CD14-positive monocyte (primary cell): ENCODE measurements around the gene PERCC1. TPM values are rescaled to one million over a fixed set of nuclear protein-coding genes. Genes with fewer than 3 reads are reported as not detected.

Experiments
- DNase-seq, 3 donors: peaks; one replicate each; pipeline ENCODE4 v3.0.0-alpha.2; 2011 to 2022
- H2AFZ ChIP-seq: 2 replicates; pipeline ENCODE4 v1.6.0; 2012; ENCODE audit warnings: mild to moderate bottlenecking, low read depth, low read length, inconsistent platforms; ENCODE audit not compliant: insufficient read depth, poor library complexity, severe bottlenecking
- H3K27ac ChIP-seq, 2 donors: 1 replicate in 1 of 2; 2 replicates in 1 of 2; pipeline ENCODE4 v1.5.1; 2012 to 2013; ENCODE audit warnings: low read length in 2 of 2, control low read depth in 1 of 2, inconsistent platforms in 1 of 2, low read depth in 1 of 2, mild to moderate bottlenecking in 1 of 2
- H3K27me3 ChIP-seq, 2 donors: one replicate each; pipeline versions ENCODE4 v1.6.0 to v1.6.1; 2011 to 2013; ENCODE audit warnings: low read length in 2 of 2; ENCODE audit not compliant: control insufficient read depth in 2 of 2, insufficient read depth in 2 of 2
- H3K36me3 ChIP-seq, 2 donors: replicated peaks in 1 of 2; 1 replicate in 1 of 2; 2 replicates in 1 of 2; pipeline versions ENCODE4 v1.5.1 to v1.6.1; 2012 to 2013; ENCODE audit warnings: low read length in 2 of 2, control low read depth in 1 of 2, inconsistent platforms in 1 of 2, mild to moderate bottlenecking in 1 of 2; ENCODE audit not compliant: insufficient read depth in 2 of 2, control insufficient read depth in 1 of 2
- H3K4me1 ChIP-seq, 2 donors: 1 replicate in 1 of 2; 2 replicates in 1 of 2; pipeline versions ENCODE4 v1.5.1 to v1.6.1; 2012 to 2013; ENCODE audit warnings: low read length in 2 of 2, control low read depth in 1 of 2, inconsistent platforms in 1 of 2, mild to moderate bottlenecking in 1 of 2, moderate library complexity in 1 of 2; ENCODE audit not compliant: insufficient read depth in 2 of 2, control insufficient read depth in 1 of 2
- H3K4me2 ChIP-seq: replicated peaks from 2 replicates; pipeline ENCODE3; 2012; ENCODE audit warnings: low read length, moderate library complexity, mild to moderate bottlenecking; ENCODE audit not compliant: poor library complexity, severe bottlenecking; ENCODE audit errors: extremely low read depth
- H3K4me3 ChIP-seq, 3 experiments: fragments of 200-600 bp in 1 of 3; sonication (generic) in 1 of 3; replicated peaks in 1 of 3; 1 replicate in 2 of 3; 2 replicates in 1 of 3; pipeline ENCODE4 v1.5.1; 2011 to 2013; ENCODE audit warnings: low read length in 3 of 3, mild to moderate bottlenecking in 3 of 3, control low read depth in 2 of 3, low read depth in 2 of 3, inconsistent platforms in 1 of 3, moderate library complexity in 1 of 3
- H3K79me2 ChIP-seq: 2 replicates; pipeline ENCODE4 v1.6.0; 2012; ENCODE audit warnings: mild to moderate bottlenecking, control low read depth, inconsistent platforms, low read length, moderate library complexity; ENCODE audit not compliant: insufficient read depth
- H3K9ac ChIP-seq: 2 replicates; pipeline ENCODE4 v1.6.0; 2017; ENCODE audit warnings: low read length, mild to moderate bottlenecking; ENCODE audit not compliant: insufficient read depth, poor library complexity, severe bottlenecking
- H3K9me3 ChIP-seq, 2 donors: replicated peaks in 1 of 2; 1 replicate in 1 of 2; 2 replicates in 1 of 2; pipeline versions ENCODE4 v1.5.1 to v1.6.1; 2012 to 2013; ENCODE audit warnings: low read length in 2 of 2, control low read depth in 1 of 2; ENCODE audit not compliant: control insufficient read depth in 1 of 2, insufficient read depth in 1 of 2
- H4K20me1 ChIP-seq: 2 replicates; pipeline ENCODE4 v1.6.0; 2012; ENCODE audit warnings: mild to moderate bottlenecking, low read length, control low read depth, moderate library complexity; ENCODE audit not compliant: insufficient read depth
- H3K27ac Mint-ChIP-seq, 7 donors: one replicate each; pipeline ENCODE4 v1.8.0; 2020; ENCODE audit warnings: mild to moderate bottlenecking in 7 of 7, mixed read lengths in 7 of 7, moderate library complexity in 6 of 7, inconsistent platforms in 2 of 7
- H3K27me3 Mint-ChIP-seq, 3 donors: one replicate each; pipeline ENCODE4 v1.8.0; 2021 to 2022; ENCODE audit warnings: low read depth in 3 of 3, mild to moderate bottlenecking in 3 of 3, mixed read lengths in 3 of 3, moderate library complexity in 3 of 3, inconsistent platforms in 1 of 3
- H3K36me3 Mint-ChIP-seq, 2 donors: one replicate each; pipeline ENCODE4 v1.8.0; 2020; ENCODE audit warnings: mixed read lengths in 2 of 2, inconsistent platforms in 1 of 2, mild to moderate bottlenecking in 1 of 2
- H3K4me1 Mint-ChIP-seq: one replicate; pipeline ENCODE4 v1.8.0; 2020; ENCODE audit warnings: mild to moderate bottlenecking, mixed read lengths
- H3K4me3 Mint-ChIP-seq, 2 donors: one replicate each; pipeline ENCODE4 v1.8.0; 2020; ENCODE audit warnings: mild to moderate bottlenecking in 2 of 2, mixed read lengths in 2 of 2, moderate library complexity in 1 of 2
- H3K9me3 Mint-ChIP-seq, 7 donors: one replicate each; pipeline ENCODE4 v1.8.0; 2020 to 2022; ENCODE audit warnings: mixed read lengths in 7 of 7, mild to moderate bottlenecking in 6 of 7, moderate library complexity in 6 of 7, inconsistent platforms in 2 of 7
- WGBS: methylation state at CpG from one replicate; pipeline ENCODE4 v1.1.5; 2013; ENCODE audit warnings: missing lambda C conversion rate; ENCODE audit not compliant: insufficient coverage; 5-methylcytosine and 5-hydroxymethylcytosine counted together
- intact Hi-C, 2 donors: fragments of 100-400 bp; cut with micrococcal nuclease; formaldehyde crosslinking; loops; one replicate each; pipeline versions ENCODE4 v1.15.0 to v1.15.1; 2023
- polyA plus RNA-seq, 3 donors: library from polyadenylated mRNA; depleted of rRNA in 1 of 3; unstranded in 2 of 3; stranded (reverse) in 1 of 3; fragments of 300-500 nt in 2 of 3; fragments of >200 nt in 1 of 3; fragmentation: Illumina TruSeq in 2 of 3; gene quantifications; 1 replicate in 2 of 3; 2 replicates in 1 of 3; pipeline ENCODE4 v1.2.3, GENCODE V29; 2012 to 2021
- TF ChIP-seq, protein P1 (sequence below): fragments of 200-600 bp; IDR thresholded peaks from one replicate; pipeline ENCODE4 v1.8.0; 2022; ENCODE audit warnings: antibody characterized with exemption, mild to moderate bottlenecking

PERCC1 gene
- polyA plus RNA-seq, 3 donors: not detected

DNA sequence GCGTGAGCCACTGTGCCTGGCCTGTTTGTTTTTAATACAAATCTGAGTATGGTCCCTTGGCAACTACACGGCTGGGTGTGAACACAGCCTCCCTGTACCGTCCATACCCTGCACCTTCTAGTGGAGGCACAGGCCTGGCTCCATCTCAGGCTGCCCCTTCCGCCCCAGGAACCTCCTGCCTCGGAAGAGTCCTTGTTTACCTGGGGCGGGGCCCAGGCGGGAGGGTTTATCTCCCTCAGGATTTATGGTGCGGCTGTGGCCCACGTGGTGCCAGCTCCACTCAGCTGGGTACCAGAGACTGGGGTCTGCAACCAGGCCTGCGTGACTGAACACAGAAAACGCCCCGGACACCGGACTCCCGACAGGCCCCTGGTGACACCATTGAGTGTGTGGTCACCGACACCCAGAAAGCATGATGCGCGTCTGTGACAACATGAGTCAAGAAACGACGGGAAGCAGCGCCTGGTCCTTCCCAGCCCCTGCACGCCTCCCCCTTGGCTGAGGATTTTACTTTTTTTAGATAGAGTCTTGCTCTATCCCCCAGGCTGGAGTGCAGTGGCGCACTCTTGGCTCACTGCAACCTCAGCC is 35.3 kb upstream of the PERCC1 start:
- H3K9me3 ChIP-seq: no peaks in the 10 kb centered on the region
- Mint-ChIP-seq H3K4me1 (no peaks in the 10 kb centered on the region), H3K36me3 (peaks cover 58 to 84% of the 10 kb centered on the region in 2 donors), H3K4me3 (no peak overlapping the region), H3K27me3 (peaks cover 0 to 3% (median 0%) of the 10 kb centered on the region in 3 donors), H3K27ac (no peak overlapping the region), H3K9me3 (no peaks in the 10 kb centered on the region)
- intact Hi-C loops: no loop called here
- no peak overlapping the region for H3K27ac ChIP-seq
- no peak overlapping the region for H3K4me2 ChIP-seq
- WGBS: 95% methylated on average over 21 of the region's 22 CpGs
- H3K4me1 ChIP-seq: no peaks in the 10 kb centered on the region
- no peaks in the 10 kb centered on the region for H3K27me3 ChIP-seq
- peaks cover 34% of the 10 kb centered on the region for H4K20me1 ChIP-seq
- no peak for DNase-seq
- no peaks in the 10 kb centered on the region for H3K79me2 ChIP-seq
- no peak overlapping the region for H2AFZ ChIP-seq
- peaks cover 78 to 91% of the 10 kb centered on the region in 2 donors for H3K36me3 ChIP-seq
- H3K4me3 ChIP-seq: no peak overlapping the region
- TF ChIP-seq, protein P1, sequence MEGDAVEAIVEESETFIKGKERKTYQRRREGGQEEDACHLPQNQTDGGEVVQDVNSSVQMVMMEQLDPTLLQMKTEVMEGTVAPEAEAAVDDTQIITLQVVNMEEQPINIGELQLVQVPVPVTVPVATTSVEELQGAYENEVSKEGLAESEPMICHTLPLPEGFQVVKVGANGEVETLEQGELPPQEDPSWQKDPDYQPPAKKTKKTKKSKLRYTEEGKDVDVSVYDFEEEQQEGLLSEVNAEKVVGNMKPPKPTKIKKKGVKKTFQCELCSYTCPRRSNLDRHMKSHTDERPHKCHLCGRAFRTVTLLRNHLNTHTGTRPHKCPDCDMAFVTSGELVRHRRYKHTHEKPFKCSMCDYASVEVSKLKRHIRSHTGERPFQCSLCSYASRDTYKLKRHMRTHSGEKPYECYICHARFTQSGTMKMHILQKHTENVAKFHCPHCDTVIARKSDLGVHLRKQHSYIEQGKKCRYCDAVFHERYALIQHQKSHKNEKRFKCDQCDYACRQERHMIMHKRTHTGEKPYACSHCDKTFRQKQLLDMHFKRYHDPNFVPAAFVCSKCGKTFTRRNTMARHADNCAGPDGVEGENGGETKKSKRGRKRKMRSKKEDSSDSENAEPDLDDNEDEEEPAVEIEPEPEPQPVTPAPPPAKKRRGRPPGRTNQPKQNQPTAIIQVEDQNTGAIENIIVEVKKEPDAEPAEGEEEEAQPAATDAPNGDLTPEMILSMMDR: no peak
- H3K9ac ChIP-seq: no peak overlapping the region

DNA sequence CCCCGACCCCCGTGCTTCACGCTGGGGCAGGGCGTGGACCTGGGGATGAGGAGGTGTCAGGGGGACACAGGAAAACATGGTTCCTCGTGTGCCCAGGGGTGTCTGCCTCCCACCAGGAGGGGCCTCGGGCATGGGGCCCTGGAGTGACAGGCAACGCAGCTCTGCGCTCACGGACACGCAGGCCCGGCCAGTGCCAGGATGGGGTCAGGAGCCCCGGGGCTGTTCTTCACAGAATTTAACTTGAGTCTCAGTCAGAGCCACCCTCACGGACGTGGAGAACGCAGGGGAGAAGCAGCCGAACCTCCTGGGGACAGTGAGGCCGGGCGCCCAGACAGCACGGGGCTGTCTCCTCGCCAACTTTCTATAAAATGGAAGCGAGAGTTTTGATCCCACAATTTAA is 33.1 kb upstream of the PERCC1 start:
- Histone ChIP-seq H4K20me1 (peaks cover 54% of the 10 kb centered on the region), H3K79me2 (no peaks in the 10 kb centered on the region), H2AFZ (no peak overlapping the region), H3K27me3 (no peaks in the 10 kb centered on the region), H3K9ac (no peak overlapping the region), H3K4me1 (no peaks in the 10 kb centered on the region), H3K27ac (no peak overlapping the region), H3K36me3 (peaks cover 75 to 92% of the 10 kb centered on the region in 2 donors), H3K9me3 (no peaks in the 10 kb centered on the region), H3K4me3 (no peak overlapping the region), H3K4me2 (no peak overlapping the region)
- Mint-ChIP-seq H3K4me1 (no peaks in the 10 kb centered on the region), H3K27ac (no peak overlapping the region), H3K27me3 (peaks cover 0 to 3% (median 0%) of the 10 kb centered on the region in 3 donors), H3K36me3 (peaks cover 61 to 84% of the 10 kb centered on the region in 2 donors), H3K4me3 (no peak overlapping the region), H3K9me3 (no peaks in the 10 kb centered on the region)
- TF ChIP-seq, protein P1: no peak
- DNase-seq: no peak
- 96% methylated on average over 13 of the region's 21 CpGs for WGBS
- intact Hi-C loops: no loop called here
